Endothelial cell (in vitro differentiated cells): Measurements from ENCODE around the gene SLC2A5. TPM values are rescaled to one million over a fixed set of nuclear protein-coding genes. Genes with fewer than 3 reads are reported as not detected.

Experiments
- DNase-seq: peaks from one replicate; pipeline ENCODE4 v3.0.0; 2021; ENCODE audit warnings: low spot score
- H3K27ac Mint-ChIP-seq: one replicate; pipeline ENCODE4 v1.8.0; 2021; ENCODE audit warnings: mixed read lengths, inconsistent platforms; ENCODE audit not compliant: unreplicated experiment
- H3K27me3 Mint-ChIP-seq: one replicate; pipeline ENCODE4 v1.8.0; 2021; ENCODE audit warnings: mild to moderate bottlenecking, moderate library complexity, mixed read lengths, inconsistent platforms; ENCODE audit not compliant: unreplicated experiment
- H3K36me3 Mint-ChIP-seq: one replicate; pipeline ENCODE4 v1.8.0; 2021; ENCODE audit warnings: mild to moderate bottlenecking, low read depth, mixed read lengths, inconsistent platforms; ENCODE audit not compliant: unreplicated experiment
- H3K4me1 Mint-ChIP-seq: one replicate; pipeline ENCODE4 v1.8.0; 2021; ENCODE audit warnings: mild to moderate bottlenecking, mixed read lengths, inconsistent platforms; ENCODE audit not compliant: unreplicated experiment
- H3K4me3 Mint-ChIP-seq: one replicate; pipeline ENCODE4 v1.8.0; 2021; ENCODE audit warnings: mild to moderate bottlenecking, mixed read lengths, inconsistent platforms; ENCODE audit not compliant: unreplicated experiment
- H3K9me3 Mint-ChIP-seq: one replicate; pipeline ENCODE4 v1.8.0; 2021; ENCODE audit warnings: mixed read lengths, inconsistent platforms; ENCODE audit not compliant: unreplicated experiment
- CTCF ChIP-seq: fragments of 200-600 bp; sonication (generic); IDR thresholded peaks from one replicate; pipeline ENCODE4 v1.5.0; 2021; ENCODE audit warnings: antibody characterized with exemption; ENCODE audit not compliant: unreplicated experiment
- total RNA-seq: library from RNA; stranded (reverse); fragmentation: NEBNext Ultra II Directional; extraction: Animal tissue kit (Norgen Biotek cat#: 25700); gene quantifications from one replicate; pipeline ENCODE4 v1.2.1, GENCODE V29; 2021; ENCODE audit not compliant: unreplicated experiment

SLC2A5 gene
- total RNA-seq, 1 donor from 2014 or later = not detected

DNA sequence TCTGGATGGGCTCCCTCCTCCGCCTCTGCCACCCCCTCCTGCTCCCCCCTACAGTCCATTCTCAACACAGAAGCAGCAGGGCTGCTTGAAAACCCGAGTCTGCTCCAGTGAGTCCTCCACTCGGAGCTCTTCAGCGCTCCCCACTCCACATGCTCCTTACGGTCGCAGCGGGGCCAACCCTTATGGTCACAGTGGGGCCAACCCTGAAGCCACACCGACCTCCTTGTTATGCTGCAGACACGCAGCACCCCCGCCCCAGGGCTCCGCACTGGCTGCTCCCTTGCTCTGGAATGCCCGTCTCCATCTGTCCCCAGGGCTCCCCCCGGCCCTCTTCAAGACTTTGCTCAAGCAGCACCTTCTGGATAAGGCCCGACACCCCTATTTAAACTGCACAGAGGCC, 36.9 kb upstream of the SLC2A5 start:
- peaks cover 5% of the 10 kb centered on the region for H3K27me3 Mint-ChIP-seq
- no peak for DNase-seq
- H3K9me3 Mint-ChIP-seq = no peaks in the 10 kb centered on the region
- no peak overlapping the region for H3K27ac Mint-ChIP-seq
- no peaks in the 10 kb centered on the region for H3K36me3 Mint-ChIP-seq
- H3K4me3 Mint-ChIP-seq = no peak overlapping the region
- H3K4me1 Mint-ChIP-seq = no peaks in the 10 kb centered on the region
- TF ChIP-seq CTCF = no peak

DNA sequence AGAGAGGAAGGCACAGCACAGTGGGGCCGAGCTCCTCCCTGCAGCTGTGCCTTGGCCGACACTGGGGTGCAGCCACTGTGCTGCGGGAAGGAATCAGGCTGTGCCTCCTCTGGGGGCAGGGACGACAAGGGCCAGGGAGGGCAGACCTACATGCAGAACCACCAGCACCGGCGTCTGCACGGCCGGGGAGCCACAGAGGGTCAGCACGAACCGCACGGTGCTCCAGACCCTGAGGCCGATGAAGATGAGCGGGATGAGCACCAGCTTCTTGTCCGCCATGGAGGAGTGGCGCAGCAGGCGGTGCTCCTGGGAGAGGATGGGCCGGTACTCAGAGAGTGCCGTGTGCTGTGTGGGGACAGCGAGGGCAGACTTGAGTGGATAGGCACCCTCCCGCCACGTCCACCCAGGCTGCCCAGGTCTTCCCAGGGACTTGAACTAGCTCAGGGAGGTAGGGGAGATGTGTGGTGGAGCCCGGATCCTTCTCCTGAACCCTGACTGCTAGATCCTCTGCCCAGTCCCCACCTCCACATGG, 36.0 kb upstream of the SLC2A5 start:
- no peak for TF ChIP-seq CTCF
- no peak overlapping the region for H3K27ac Mint-ChIP-seq
- no peaks in the 10 kb centered on the region for H3K4me1 Mint-ChIP-seq
- no peak overlapping the region for H3K4me3 Mint-ChIP-seq
- peaks cover 5% of the 10 kb centered on the region for H3K27me3 Mint-ChIP-seq
- no peak for DNase-seq
- H3K9me3 Mint-ChIP-seq = no peaks in the 10 kb centered on the region
- no peaks in the 10 kb centered on the region for H3K36me3 Mint-ChIP-seq

- TF ChIP-seq CTCF = peak; percentile 37
- peak; percentile 56 for DNase-seq
- peaks cover 2% of the 10 kb centered on the region for H3K27me3 Mint-ChIP-seq
- H3K4me1 Mint-ChIP-seq = no peaks in the 10 kb centered on the region
- no peaks in the 10 kb centered on the region for H3K36me3 Mint-ChIP-seq
- no peaks in the 10 kb centered on the region for H3K9me3 Mint-ChIP-seq
- H3K27ac Mint-ChIP-seq = no peak overlapping the region
- no peak overlapping the region for H3K4me3 Mint-ChIP-seq
These were observed 32.2 kb upstream of the SLC2A5 start for GRCh38 chr1:9101510-9102146.

GRCh38 chr1:9100471-9101043, 31.1 kb upstream of the SLC2A5 start:
- Mint-ChIP-seq H3K4me3 (no peak overlapping the region), H3K4me1 (no peaks in the 10 kb centered on the region), H3K9me3 (peaks cover 3% of the 10 kb centered on the region), H3K27ac (no peak overlapping the region), H3K36me3 (no peaks in the 10 kb centered on the region), H3K27me3 (peaks cover 2% of the 10 kb centered on the region)
- DNase-seq = no peak
- no peak for TF ChIP-seq CTCF

- H3K4me1 Mint-ChIP-seq = no peaks in the 10 kb centered on the region
- no peak for DNase-seq
- no peak overlapping the region for H3K27ac Mint-ChIP-seq
- H3K27me3 Mint-ChIP-seq = peaks cover under 1% of the 10 kb centered on the region
- H3K36me3 Mint-ChIP-seq = no peaks in the 10 kb centered on the region
- no peak for TF ChIP-seq CTCF
- no peak overlapping the region for H3K4me3 Mint-ChIP-seq
- H3K9me3 Mint-ChIP-seq = peaks cover 7% of the 10 kb centered on the region
These were observed 30.1 kb upstream of the SLC2A5 start for GRCh38 chr1:9099555-9099954.
